NCI-H345 (cell line): ENCODE measurements around the gene SERPINI1.
A peak's percentile ranks its signal among the peaks of the same experiment; 100 is the strongest.

Experiments
- DNase-seq: peaks from one replicate; lab custom pipeline; 2025; lab: John Stamatoyannopoulos, UW

The SERPINI1 gene

GRCh38 chr3:167734498-167735232 lies 856 bp upstream of the SERPINI1 start, which contains the start of gene PDCD10:
PDCD10 (minus strand) TSS chr3:167734892; CDS start chr3:167720157, 14,735 bp downstream.
- peak; percentile 98 for DNase-seq

- DNase-seq: no peak
Measured at GRCh38 chr3:167736264-167736787, 805 bp downstream of the SERPINI1 start.

GRCh38 chr3:167736997-167737396 lies 1.5 kb downstream of the SERPINI1 start:
- no peak for DNase-seq

- no peak for DNase-seq
Measured at GRCh38 chr3:167738037-167738436, 2.5 kb downstream of the SERPINI1 start.

GRCh38 chr3:167739190-167739810 lies 3.8 kb downstream of the SERPINI1 start:
- no peak for DNase-seq

- peak; percentile 6 for DNase-seq
Measured at GRCh38 chr3:167740961-167741587, 5.6 kb downstream of the SERPINI1 start.

GRCh38 chr3:167742338-167742737 lies 6.8 kb downstream of the SERPINI1 start:
- DNase-seq: no peak

- no peak for DNase-seq
Measured at GRCh38 chr3:167743799-167744198, 8.3 kb downstream of the SERPINI1 start.

GRCh38 chr3:167749209-167749608 lies 13.7 kb downstream of the SERPINI1 start:
- DNase-seq: no peak

GRCh38 chr3:167749728-167750127 lies 14.2 kb downstream of the SERPINI1 start:
- DNase-seq: no peak

GRCh38 chr3:167750272-167750971 lies 14.9 kb downstream of the SERPINI1 start:
- no peak for DNase-seq

- DNase-seq: no peak
Measured at GRCh38 chr3:167754049-167754448, 18.5 kb downstream of the SERPINI1 start.

GRCh38 chr3:167761302-167761701 lies 25.8 kb downstream of the SERPINI1 start:
- DNase-seq: no peak

- no peak for DNase-seq
Measured at GRCh38 chr3:167762296-167762695, 26.8 kb downstream of the SERPINI1 start.

- no peak for DNase-seq
Measured at GRCh38 chr3:167772992-167773391, 37.5 kb downstream of the SERPINI1 start.

- DNase-seq: no peak
Measured at GRCh38 chr3:167773584-167773983, 38.1 kb downstream of the SERPINI1 start.

- DNase-seq: no peak
Measured at GRCh38 chr3:167776066-167776685, 40.7 kb downstream of the SERPINI1 start.

GRCh38 chr3:167777356-167777755 lies 41.8 kb downstream of the SERPINI1 start:
- no peak for DNase-seq

GRCh38 chr3:167780214-167780883 lies 44.8 kb downstream of the SERPINI1 start:
- DNase-seq: peak; percentile 25

GRCh38 chr3:167783781-167784180 lies 48.3 kb downstream of the SERPINI1 start:
- DNase-seq: no peak

GRCh38 chr3:167785790-167786189 lies 50.3 kb downstream of the SERPINI1 start:
- no peak for DNase-seq
